ENCODE measurements around the gene TTC9.

TTC9 gene

GRCh38 chr14:70638416-70638815 lies 3.3 kb upstream of the TTC9 start:
- H4K8ac ChIP-seq (ENCODE audit: low read depth, low read length), result no peak overlapping the region
- no peak overlapping the region for H2AK5ac ChIP-seq (ENCODE audit: low read length)
- H2BK120ac ChIP-seq (ENCODE audit: low read depth, low read length), result no peak overlapping the region
- H3K27me3 ChIP-seq (ENCODE audit: insufficient read depth, low read length, poor library complexity), result no peaks in the 10 kb centered on the region
- H3K36me3 ChIP-seq (ENCODE audit: control insufficient read depth, insufficient read depth, low read length), result no peaks in the 10 kb centered on the region
- no peak overlapping the region for H3K56ac ChIP-seq (ENCODE audit: low read length)
- H3K18ac ChIP-seq (ENCODE audit: low read length), result no peak overlapping the region
- H3K9ac ChIP-seq (ENCODE audit: low read length), result no peak overlapping the region
- no CpG with 5 or more reads among the region's 2 CpGs for WGBS (ENCODE audit: extremely low coverage, insufficient coverage, low lambda C conversion rate)
- no peak overlapping the region for H2BK5ac ChIP-seq (ENCODE audit: low read length)
- H3K79me1 ChIP-seq (ENCODE audit: low read length), result peaks cover 1% of the 10 kb centered on the region
- H4K5ac ChIP-seq (ENCODE audit: low read length), result no peak overlapping the region
- H3K4me1 ChIP-seq (ENCODE audit: control insufficient read depth, low read depth, low read length), result peaks cover 2% of the 10 kb centered on the region
- H3K4me2 ChIP-seq (ENCODE audit: low read length), result no peak overlapping the region
- peaks cover 14% of the 10 kb centered on the region for H3K79me2 ChIP-seq (ENCODE audit: control insufficient read depth, insufficient read depth, low read length)
- H3K27ac ChIP-seq (ENCODE audit: low read depth, low read length), result no peak overlapping the region
- H2BK15ac ChIP-seq (replicated peaks; ENCODE audit: low read depth), result no peak overlapping the region
- no peak overlapping the region for H3K23ac ChIP-seq (ENCODE audit: low read length)
- no peak for DNase-seq
- no peak overlapping the region for H3K4me3 ChIP-seq (ENCODE audit: low read length)
- H3K4ac ChIP-seq (ENCODE audit: low read depth, low read length), result no peak overlapping the region

- peaks cover 32% of the 10 kb centered on the region for H3K79me2 ChIP-seq (ENCODE audit: control insufficient read depth, insufficient read depth, low read length)
- H4K5ac ChIP-seq (ENCODE audit: low read length), result no peak overlapping the region
- DNase-seq, result peak; percentile 68
- no peak overlapping the region for H3K23ac ChIP-seq (ENCODE audit: low read length)
- no peak overlapping the region for H3K4ac ChIP-seq (ENCODE audit: low read depth, low read length)
- no peak overlapping the region for H2BK5ac ChIP-seq (ENCODE audit: low read length)
- H3K4me2 ChIP-seq (ENCODE audit: low read length), result peak overlapping the region; percentile 77
- peak overlapping the region; percentile 95 for H3K18ac ChIP-seq (ENCODE audit: low read length)
- H3K79me1 ChIP-seq (ENCODE audit: low read length), result peaks cover 7% of the 10 kb centered on the region
- H3K4me1 ChIP-seq (ENCODE audit: control insufficient read depth, low read depth, low read length), result peaks cover 17% of the 10 kb centered on the region
- peak overlapping the region; percentile 76 for H3K9ac ChIP-seq (ENCODE audit: low read length)
- H3K36me3 ChIP-seq (ENCODE audit: control insufficient read depth, insufficient read depth, low read length), result no peaks in the 10 kb centered on the region
- no CpG with 5 or more reads among the region's 28 CpGs for WGBS (ENCODE audit: extremely low coverage, insufficient coverage, low lambda C conversion rate)
- H3K27ac ChIP-seq (ENCODE audit: low read depth, low read length), result no peak overlapping the region
- no peaks in the 10 kb centered on the region for H3K27me3 ChIP-seq (ENCODE audit: insufficient read depth, low read length, poor library complexity)
- no peak overlapping the region for H2AK5ac ChIP-seq (ENCODE audit: low read length)
- peak overlapping the region; percentile 1 for H2BK120ac ChIP-seq (ENCODE audit: low read depth, low read length)
- no peak overlapping the region for H2BK15ac ChIP-seq (replicated peaks; ENCODE audit: low read depth)
- peak overlapping the region; percentile 3 for H3K4me3 ChIP-seq (ENCODE audit: low read length)
- peak overlapping the region; percentile 94 for H3K56ac ChIP-seq (ENCODE audit: low read length)
- H4K8ac ChIP-seq (ENCODE audit: low read depth, low read length), result no peak overlapping the region
Measured at GRCh38 chr14:70640938-70641547, 673 bp upstream of the TTC9 start.

GRCh38 chr14:70642303-70643235 lies 853 bp downstream of the TTC9 start:
- H3K4me2 ChIP-seq (ENCODE audit: low read length), result peak overlapping the region; percentile 97
- H3K79me1 ChIP-seq (ENCODE audit: low read length), result peaks cover 7% of the 10 kb centered on the region
- H3K36me3 ChIP-seq (ENCODE audit: control insufficient read depth, insufficient read depth, low read length), result no peaks in the 10 kb centered on the region
- peaks cover 27% of the 10 kb centered on the region for H3K4me1 ChIP-seq (ENCODE audit: control insufficient read depth, low read depth, low read length)
- peak overlapping the region; percentile 86 for H3K27ac ChIP-seq (ENCODE audit: low read depth, low read length)
- peak overlapping the region; percentile 87 for H3K23ac ChIP-seq (ENCODE audit: low read length)
- peak overlapping the region; percentile 85 for H3K4me3 ChIP-seq (ENCODE audit: low read length)
- peak overlapping the region; percentile 95 for H3K18ac ChIP-seq (ENCODE audit: low read length)
- no CpG with 5 or more reads among the region's 51 CpGs for WGBS (ENCODE audit: extremely low coverage, insufficient coverage, low lambda C conversion rate)
- peak; percentile 88 for DNase-seq
- no peak overlapping the region for H2AK5ac ChIP-seq (ENCODE audit: low read length)
- no peak overlapping the region for H4K5ac ChIP-seq (ENCODE audit: low read length)
- peak overlapping the region; percentile 77 for H2BK5ac ChIP-seq (ENCODE audit: low read length)
- H2BK15ac ChIP-seq (replicated peaks; ENCODE audit: low read depth), result no peak overlapping the region
- H3K79me2 ChIP-seq (ENCODE audit: control insufficient read depth, insufficient read depth, low read length), result peaks cover 41% of the 10 kb centered on the region
- peak overlapping the region; percentile 76 for H3K9ac ChIP-seq (ENCODE audit: low read length)
- H2BK120ac ChIP-seq (ENCODE audit: low read depth, low read length), result peak overlapping the region; percentile 61
- H4K8ac ChIP-seq (ENCODE audit: low read depth, low read length), result no peak overlapping the region
- H3K4ac ChIP-seq (ENCODE audit: low read depth, low read length), result peak overlapping the region; percentile 88
- peak overlapping the region; percentile 94 for H3K56ac ChIP-seq (ENCODE audit: low read length)
- no peaks in the 10 kb centered on the region for H3K27me3 ChIP-seq (ENCODE audit: insufficient read depth, low read length, poor library complexity)

- Histone ChIP-seq H3K4ac (ENCODE audit: low read depth, low read length) (no peak overlapping the region), H3K9ac (ENCODE audit: low read length) (peak overlapping the region; percentile 76), H2BK120ac (ENCODE audit: low read depth, low read length) (no peak overlapping the region), H2BK5ac (ENCODE audit: low read length) (peak overlapping the region; percentile 39), H3K27ac (ENCODE audit: low read depth, low read length) (no peak overlapping the region), H3K4me3 (ENCODE audit: low read length) (peak overlapping the region; percentile 85), H3K4me2 (ENCODE audit: low read length) (peak overlapping the region; percentile 97), H3K27me3 (ENCODE audit: insufficient read depth, low read length, poor library complexity) (no peaks in the 10 kb centered on the region), H4K5ac (ENCODE audit: low read length) (no peak overlapping the region), H2AK5ac (ENCODE audit: low read length) (peak overlapping the region; percentile 22), H4K8ac (ENCODE audit: low read depth, low read length) (no peak overlapping the region), H3K79me2 (ENCODE audit: control insufficient read depth, insufficient read depth, low read length) (peaks cover 55% of the 10 kb centered on the region), H2BK15ac (replicated peaks; ENCODE audit: low read depth) (no peak overlapping the region), H3K56ac (ENCODE audit: low read length) (peak overlapping the region; percentile 94), H3K18ac (ENCODE audit: low read length) (no peak overlapping the region), H3K36me3 (ENCODE audit: control insufficient read depth, insufficient read depth, low read length) (no peaks in the 10 kb centered on the region), H3K23ac (ENCODE audit: low read length) (no peak overlapping the region), H3K4me1 (ENCODE audit: control insufficient read depth, low read depth, low read length) (peaks cover 32% of the 10 kb centered on the region), H3K79me1 (ENCODE audit: low read length) (peaks cover 17% of the 10 kb centered on the region)
- no CpG with 5 or more reads among the region's 5 CpGs for WGBS (ENCODE audit: extremely low coverage, insufficient coverage, low lambda C conversion rate)
- DNase-seq, result no peak
Measured at GRCh38 chr14:70643967-70644366, 2.3 kb downstream of the TTC9 start.

GRCh38 chr14:70645892-70646291 lies 4.2 kb downstream of the TTC9 start:
- Histone ChIP-seq H2BK5ac (ENCODE audit: low read length) (peak overlapping the region; percentile 40), H2AK5ac (ENCODE audit: low read length) (peak overlapping the region; percentile 15), H3K27ac (ENCODE audit: low read depth, low read length) (peak overlapping the region; percentile 75), H3K27me3 (ENCODE audit: insufficient read depth, low read length, poor library complexity) (no peaks in the 10 kb centered on the region), H3K9ac (ENCODE audit: low read length) (peak overlapping the region; percentile 7), H4K8ac (ENCODE audit: low read depth, low read length) (no peak overlapping the region), H2BK120ac (ENCODE audit: low read depth, low read length) (peak overlapping the region; percentile 1), H2BK15ac (replicated peaks; ENCODE audit: low read depth) (no peak overlapping the region), H3K36me3 (ENCODE audit: control insufficient read depth, insufficient read depth, low read length) (no peaks in the 10 kb centered on the region), H3K56ac (ENCODE audit: low read length) (peak overlapping the region; percentile 61), H3K4me2 (ENCODE audit: low read length) (no peak overlapping the region), H3K79me2 (ENCODE audit: control insufficient read depth, insufficient read depth, low read length) (peaks cover 62% of the 10 kb centered on the region), H3K79me1 (ENCODE audit: low read length) (peaks cover 20% of the 10 kb centered on the region), H3K23ac (ENCODE audit: low read length) (no peak overlapping the region), H3K4me1 (ENCODE audit: control insufficient read depth, low read depth, low read length) (peaks cover 30% of the 10 kb centered on the region), H3K4ac (ENCODE audit: low read depth, low read length) (no peak overlapping the region), H4K5ac (ENCODE audit: low read length) (no peak overlapping the region), H3K4me3 (ENCODE audit: low read length) (no peak overlapping the region), H3K18ac (ENCODE audit: low read length) (peak overlapping the region; percentile 45)
- no peak for DNase-seq
- no CpG with 5 or more reads among the region's 6 CpGs for WGBS (ENCODE audit: extremely low coverage, insufficient coverage, low lambda C conversion rate)

Data from mesendoderm (in vitro differentiated cells).